Activated CD4-positive, alpha-beta T cell treated with anti-CD3 and anti-CD28 coated beads for 1 hour (primary cell): ENCODE measurements around the gene RPS17.
"Not testable (repeated sequence)": the region's sequence is repeated elsewhere in the genome, so short reads cannot be mapped to it uniquely, and the experiment has no call there.

Experiments
- DNase-seq: peaks from one replicate; pipeline ENCODE4 v3.0.0-alpha.2; 2020

Gene RPS17

GRCh38 chr15:82545002-82545401 lies 4.7 kb upstream of the RPS17 start:
- DNase-seq, result no peak

GRCh38 chr15:82544431-82544830 lies 4.2 kb upstream of the RPS17 start:
- DNase-seq, result no peak

GRCh38 chr15:82543160-82543559 lies 2.9 kb upstream of the RPS17 start:
- DNase-seq, result no peak

- DNase-seq, result no peak
These were observed 751 bp upstream of the RPS17 start for GRCh38 chr15:82540984-82541431.

- DNase-seq, result no peak
These were observed 584 bp downstream of the RPS17 start for GRCh38 chr15:82539691-82540054.

GRCh38 chr15:82538961-82539690 lies 1.1 kb downstream of the RPS17 start:
- no peak for DNase-seq

- DNase-seq, result no peak
These were observed 2.8 kb downstream of the RPS17 start for GRCh38 chr15:82537351-82537908.

GRCh38 chr15:82536409-82537350 lies 3.6 kb downstream of the RPS17 start:
- no peak for DNase-seq

GRCh38 chr15:82535566-82536408 lies 4.5 kb downstream of the RPS17 start:
- DNase-seq, result no peak

- not testable (repeated sequence) for DNase-seq
These were observed 5.1 kb downstream of the RPS17 start for GRCh38 chr15:82535151-82535550.

GRCh38 chr15:82534457-82534861 lies 5.8 kb downstream of the RPS17 start:
- DNase-seq, result not testable (repeated sequence)

- no peak for DNase-seq
These were observed 6.5 kb downstream of the RPS17 start for GRCh38 chr15:82533801-82534200.

- no peak for DNase-seq
These were observed 7.2 kb downstream of the RPS17 start for GRCh38 chr15:82532991-82533481.

- no peak for DNase-seq
These were observed 7.8 kb downstream of the RPS17 start for GRCh38 chr15:82532383-82532990.

- DNase-seq, result no peak
These were observed 8.5 kb downstream of the RPS17 start for GRCh38 chr15:82531496-82532382.

GRCh38 chr15:82530606-82531379 lies 9.5 kb downstream of the RPS17 start:
- DNase-seq, result peak; percentile 53

GRCh38 chr15:82530006-82530405 lies 10.3 kb downstream of the RPS17 start:
- no peak for DNase-seq

- DNase-seq, result not testable (repeated sequence)
These were observed 26.7 kb downstream of the RPS17 start for GRCh38 chr15:82513587-82513986.

- not testable (repeated sequence) for DNase-seq
These were observed 32.6 kb downstream of the RPS17 start for GRCh38 chr15:82507693-82508092.

GRCh38 chr15:82507087-82507486 lies 33.2 kb downstream of the RPS17 start:
- not testable (repeated sequence) for DNase-seq
